Gastrocnemius medialis (tissue), 4 donors: ENCODE results near the gene COL23A1. TPM values are rescaled to one million over a fixed set of nuclear protein-coding genes. Genes with fewer than 3 reads are reported as not detected.
"Not testable (repeated sequence)": the region's sequence is repeated elsewhere in the genome, so short reads cannot be mapped to it uniquely, and the experiment has no call there.

Experiments used
- ATAC-seq, 2 donors: fragments of 150-250 bp; one replicate each; pipeline ENCODE4 v1.9.1; 2016
- DNase-seq, 2 donors: peaks; one replicate each; pipeline ENCODE4 v3.0.0-alpha.2; 2019
- H3K27ac ChIP-seq, 4 donors: fragments of 200-600 bp; sonication (generic); 1 replicate in 1 of 4; 2 replicates in 3 of 4; pipeline ENCODE4 v1.5.1; 2016 to 2018; ENCODE audit warnings: mild to moderate bottlenecking in 2 of 4, moderate library complexity in 1 of 4
- H3K27me3 ChIP-seq, 3 donors: fragments of 200-600 bp; sonication (generic) in 2 of 3; 1 replicate in 1 of 3; 2 replicates in 2 of 3; pipeline versions ENCODE4 v1.5.1 to v1.6.0; 2016 to 2019; ENCODE audit warnings: mild to moderate bottlenecking in 1 of 3, moderate library complexity in 1 of 3
- H3K36me3 ChIP-seq, 2 donors: fragments of 200-600 bp; sonication (generic) in 1 of 2; one replicate each; pipeline ENCODE4 v1.5.1; 2017 to 2018
- H3K4me1 ChIP-seq, 2 donors: fragments of 200-600 bp; sonication (generic) in 1 of 2; one replicate each; pipeline ENCODE4 v1.5.1; 2016 to 2017; ENCODE audit warnings: mild to moderate bottlenecking in 2 of 2
- H3K4me3 ChIP-seq, 4 donors: fragments of 200-600 bp; sonication (generic) in 3 of 4; 1 replicate in 1 of 4; 2 replicates in 3 of 4; pipeline ENCODE4 v1.5.1; 2016 to 2019; ENCODE audit warnings: mild to moderate bottlenecking in 2 of 4
- H3K9me3 ChIP-seq, 3 donors: fragments of 200-600 bp; sonication (generic) in 2 of 3; 1 replicate in 1 of 3; 2 replicates in 2 of 3; pipeline ENCODE4 v1.5.1; 2016 to 2019
- POLR2A ChIP-seq, 2 donors: fragments of 450-650 bp; IDR thresholded peaks; one replicate each; pipeline ENCODE4 v1.6.1; 2017; ENCODE audit warnings: antibody characterized with exemption in 2 of 2, mild to moderate bottlenecking in 2 of 2, moderate library complexity in 2 of 2
- in situ Hi-C, 4 donors: fragments of 200-750 bp; cut with MboI; loops; one replicate each; pipeline versions ENCODE4 v1.15.0 to v1.8.0; 2017; ENCODE audit warnings: low sequenced_read_pairs in 4 of 4
- intact Hi-C: fragments of 100-400 bp; cut with DNase I; formaldehyde crosslinking; loops from one replicate; pipeline ENCODE4 v1.15.1; 2023; ENCODE audit warnings: low total_unique reads
- total RNA-seq, 4 donors: library from RNA; depleted of rRNA; stranded (reverse); fragments of >200 nt; gene quantifications; one replicate each; pipeline versions ENCODE4 v1.1.0 to v1.2.3, GENCODE V29; 2016
- TF ChIP-seq, protein P1 (sequence below), 5 experiments: fragments of 450-650 bp in 3 of 5; fragments of 200-600 bp in 2 of 5; sonication (generic) in 2 of 5; IDR thresholded peaks in 4 of 5; conservative IDR thresholded peaks in 1 of 5; 1 replicate in 4 of 5; 2 replicates in 1 of 5; pipeline ENCODE4 v1.5.1; 2016 to 2019; ENCODE audit warnings: antibody characterized with exemption in 5 of 5, mild to moderate bottlenecking in 3 of 5, moderate library complexity in 3 of 5

COL23A1 gene
- total RNA-seq, 4 donors from 2014 or later: 0.62 to 1.1 (median 0.97) TPM; not detected in 1

DNA sequence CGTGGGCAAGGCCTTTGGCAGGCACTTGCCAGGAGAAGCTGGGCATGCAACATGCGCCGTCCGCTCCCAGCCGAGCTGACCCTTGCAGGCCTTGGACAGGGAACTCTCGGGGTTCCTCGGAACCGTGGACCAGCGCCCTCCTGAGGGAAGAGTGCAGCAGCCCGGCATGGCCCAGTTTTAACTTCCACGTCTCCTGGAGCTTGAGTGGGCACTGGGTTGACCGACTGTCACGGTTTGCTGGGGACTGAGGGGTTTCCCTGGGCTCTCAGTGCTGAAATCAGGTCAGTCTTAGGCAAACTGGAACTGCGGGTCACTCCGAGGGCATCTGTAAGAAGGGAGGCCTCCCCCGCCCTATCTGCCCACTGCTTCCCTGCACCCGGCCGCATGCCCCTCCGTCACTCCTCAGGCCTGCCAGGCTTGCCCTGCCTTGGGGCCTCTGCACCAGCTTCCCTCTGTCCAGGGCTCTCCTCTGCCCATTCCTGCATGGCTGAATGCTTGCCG, 270.6 kb downstream of the COL23A1 start:
- in situ Hi-C loops: no loop called here
- intact Hi-C loops: no loop called here

DNA sequence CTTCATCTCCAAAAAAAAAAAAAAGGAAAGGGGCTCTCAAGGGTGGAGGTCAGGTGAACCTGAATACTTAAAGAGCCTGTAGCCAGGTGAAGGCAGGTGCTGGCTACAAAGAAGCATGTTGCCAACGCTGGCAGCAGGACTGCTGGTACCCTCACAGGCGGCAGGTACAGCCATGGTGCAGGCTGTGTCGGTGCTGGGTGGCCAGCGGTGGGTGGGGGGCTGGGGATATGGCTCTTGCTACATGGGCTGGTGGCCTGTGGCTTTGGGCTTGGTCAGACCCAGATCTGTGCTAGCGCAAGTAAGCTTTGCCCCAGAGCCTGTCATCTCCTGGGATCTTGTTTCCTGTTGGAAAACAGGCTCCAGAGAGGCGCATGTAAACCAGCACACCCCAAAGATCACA, 271.3 kb downstream of the COL23A1 start:
- DNase-seq: no peak
- H3K4me1 ChIP-seq: no peaks in the 10 kb centered on the region
- in situ Hi-C loops: no loop called here

More for the DNA sequence above, 270.6 kb downstream of the COL23A1 start:
- Histone ChIP-seq H3K4me1 (no peaks in the 10 kb centered on the region), H3K36me3 (no peaks in the 10 kb centered on the region), H3K4me3 (no peak overlapping the region), H3K9me3 (no peaks in the 10 kb centered on the region), H3K27me3 (no peaks in the 10 kb centered on the region), H3K27ac (no peak overlapping the region)
- no peak for ATAC-seq
- TF ChIP-seq POLR2A (IDR thresholded peaks at IDR 0.05): no peak
- TF ChIP-seq, protein P1, sequence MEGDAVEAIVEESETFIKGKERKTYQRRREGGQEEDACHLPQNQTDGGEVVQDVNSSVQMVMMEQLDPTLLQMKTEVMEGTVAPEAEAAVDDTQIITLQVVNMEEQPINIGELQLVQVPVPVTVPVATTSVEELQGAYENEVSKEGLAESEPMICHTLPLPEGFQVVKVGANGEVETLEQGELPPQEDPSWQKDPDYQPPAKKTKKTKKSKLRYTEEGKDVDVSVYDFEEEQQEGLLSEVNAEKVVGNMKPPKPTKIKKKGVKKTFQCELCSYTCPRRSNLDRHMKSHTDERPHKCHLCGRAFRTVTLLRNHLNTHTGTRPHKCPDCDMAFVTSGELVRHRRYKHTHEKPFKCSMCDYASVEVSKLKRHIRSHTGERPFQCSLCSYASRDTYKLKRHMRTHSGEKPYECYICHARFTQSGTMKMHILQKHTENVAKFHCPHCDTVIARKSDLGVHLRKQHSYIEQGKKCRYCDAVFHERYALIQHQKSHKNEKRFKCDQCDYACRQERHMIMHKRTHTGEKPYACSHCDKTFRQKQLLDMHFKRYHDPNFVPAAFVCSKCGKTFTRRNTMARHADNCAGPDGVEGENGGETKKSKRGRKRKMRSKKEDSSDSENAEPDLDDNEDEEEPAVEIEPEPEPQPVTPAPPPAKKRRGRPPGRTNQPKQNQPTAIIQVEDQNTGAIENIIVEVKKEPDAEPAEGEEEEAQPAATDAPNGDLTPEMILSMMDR (IDR thresholded peaks at IDR 0.05 in 4 of 5, conservative IDR thresholded peaks at IDR 0.05 in 1 of 5): no peak
- DNase-seq: no peak

DNA sequence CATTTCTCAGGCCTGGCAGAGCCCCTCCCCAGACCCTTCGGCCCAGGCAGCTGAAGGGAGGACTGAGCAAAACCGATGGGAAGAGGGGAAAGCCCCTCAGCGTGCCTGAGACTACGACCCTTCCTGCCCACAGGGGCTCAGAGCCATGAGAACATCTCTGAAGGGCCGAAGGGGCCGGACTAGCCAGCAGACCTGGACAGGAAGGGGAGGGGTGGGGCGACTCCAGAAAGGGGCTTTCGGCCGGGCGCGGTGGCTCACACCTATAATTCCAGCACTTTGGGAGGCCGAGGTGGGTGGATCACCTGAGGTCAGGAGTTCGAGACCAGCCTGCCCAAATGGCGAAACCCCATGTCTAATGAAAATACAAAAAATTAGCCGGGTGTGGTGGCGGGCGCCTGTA, 271.8 kb downstream of the COL23A1 start:
- H3K27ac ChIP-seq: no peak overlapping the region
- H3K27me3 ChIP-seq: no peaks in the 10 kb centered on the region
- H3K4me3 ChIP-seq: no peak overlapping the region
- no peaks in the 10 kb centered on the region for H3K36me3 ChIP-seq
- intact Hi-C loops (no loop called here), in situ Hi-C loops (no loop called here)
- no peaks in the 10 kb centered on the region for H3K9me3 ChIP-seq
- DNase-seq (no peak), ATAC-seq (no peak)
- TF ChIP-seq, protein P1 (IDR thresholded peaks at IDR 0.05 in 4 of 5, conservative IDR thresholded peaks at IDR 0.05 in 1 of 5): no peak
- H3K4me1 ChIP-seq: no peaks in the 10 kb centered on the region

More for the DNA sequence above, 271.3 kb downstream of the COL23A1 start:
- TF ChIP-seq, protein P1 (IDR thresholded peaks at IDR 0.05 in 4 of 5, conservative IDR thresholded peaks at IDR 0.05 in 1 of 5): no peak
- no peak for TF ChIP-seq POLR2A (IDR thresholded peaks at IDR 0.05)
- Histone ChIP-seq H3K9me3 (no peaks in the 10 kb centered on the region), H3K27ac (no peak overlapping the region), H3K27me3 (no peaks in the 10 kb centered on the region), H3K36me3 (no peaks in the 10 kb centered on the region), H3K4me3 (no peak overlapping the region)
- intact Hi-C loops: no loop called here
- no peak for ATAC-seq

DNA sequence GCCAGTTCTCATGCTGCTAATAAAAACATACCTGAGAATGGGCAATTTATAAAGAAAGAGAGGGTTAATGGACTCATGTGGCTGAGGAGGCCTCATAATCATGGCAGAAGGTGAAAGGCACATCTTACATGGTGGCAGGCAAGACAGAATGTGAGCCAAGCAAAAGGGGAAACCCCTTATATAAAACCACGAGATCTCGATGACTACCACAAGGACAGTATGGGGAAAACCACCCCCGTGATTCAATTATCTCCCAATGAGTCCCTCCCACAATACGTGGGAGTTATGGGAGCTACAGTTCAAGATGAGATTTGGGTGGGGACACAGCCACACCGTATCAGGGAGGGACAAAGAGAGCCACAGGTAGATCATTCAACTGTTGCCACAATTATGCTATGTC, 272.5 kb downstream of the COL23A1 start:
- DNase-seq, H3K27ac ChIP-seq, H3K4me3 ChIP-seq, intact Hi-C loops, H3K4me1 ChIP-seq, H3K27me3 ChIP-seq, H3K9me3 ChIP-seq, in situ Hi-C loops, ATAC-seq, H3K36me3 ChIP-seq: not testable (repeated sequence)

DNA sequence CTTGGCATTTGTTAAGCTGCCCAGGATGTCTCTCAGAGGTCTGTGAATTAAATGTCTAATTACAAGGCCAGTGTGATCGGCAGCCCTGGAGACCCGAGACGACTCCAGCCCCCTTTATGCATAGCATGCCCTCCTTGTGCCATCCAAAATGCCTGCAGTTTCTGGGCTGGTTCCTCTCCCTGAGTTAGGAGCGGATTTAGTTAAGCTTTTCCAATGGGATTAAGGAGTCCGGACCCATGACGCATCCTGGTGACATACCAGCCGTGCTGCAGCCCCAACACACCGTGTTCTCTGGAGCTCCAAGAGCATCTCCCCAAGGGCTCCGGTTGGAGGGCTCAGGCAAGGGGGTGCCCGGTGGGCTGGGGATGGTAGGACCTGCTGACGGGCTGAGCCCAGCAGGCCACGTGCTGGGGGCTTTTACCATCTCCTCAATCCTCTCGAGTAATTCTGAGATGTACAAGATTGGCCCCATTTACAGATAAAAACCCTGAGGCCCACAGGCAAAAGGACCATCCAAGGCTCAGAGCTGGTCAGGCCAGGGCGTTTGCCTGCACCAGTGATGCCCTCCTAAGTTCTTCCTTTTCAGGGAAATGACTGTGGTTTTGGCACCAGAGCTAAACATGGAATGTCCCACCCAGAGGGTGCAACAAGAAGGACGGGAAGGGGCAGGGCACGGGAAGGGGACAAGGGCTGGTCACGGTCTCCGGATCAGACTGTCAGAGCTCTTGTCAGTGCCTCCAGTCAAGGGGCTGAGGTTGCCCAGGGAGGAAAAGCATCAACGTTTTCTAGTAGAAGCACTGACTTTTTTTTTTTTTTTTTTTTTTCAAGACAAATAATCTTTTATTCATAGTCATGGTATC, 275.0 kb downstream of the COL23A1 start:
- DNase-seq (no peak), ATAC-seq (no peak)
- H3K27ac ChIP-seq: no peak overlapping the region
- no peak overlapping the region for H3K4me3 ChIP-seq
- in situ Hi-C loops (no loop called here), intact Hi-C loops (no loop called here)
- no peaks in the 10 kb centered on the region for H3K27me3 ChIP-seq
- H3K36me3 ChIP-seq: no peaks in the 10 kb centered on the region
- H3K4me1 ChIP-seq: no peaks in the 10 kb centered on the region
- no peaks in the 10 kb centered on the region for H3K9me3 ChIP-seq
- TF ChIP-seq POLR2A (IDR thresholded peaks at IDR 0.05): no peak
- TF ChIP-seq, protein P1 (IDR thresholded peaks at IDR 0.05 in 4 of 5, conservative IDR thresholded peaks at IDR 0.05 in 1 of 5): no peak
